ENCODE measurements around the gene SCML1.

The SCML1 gene

DNA sequence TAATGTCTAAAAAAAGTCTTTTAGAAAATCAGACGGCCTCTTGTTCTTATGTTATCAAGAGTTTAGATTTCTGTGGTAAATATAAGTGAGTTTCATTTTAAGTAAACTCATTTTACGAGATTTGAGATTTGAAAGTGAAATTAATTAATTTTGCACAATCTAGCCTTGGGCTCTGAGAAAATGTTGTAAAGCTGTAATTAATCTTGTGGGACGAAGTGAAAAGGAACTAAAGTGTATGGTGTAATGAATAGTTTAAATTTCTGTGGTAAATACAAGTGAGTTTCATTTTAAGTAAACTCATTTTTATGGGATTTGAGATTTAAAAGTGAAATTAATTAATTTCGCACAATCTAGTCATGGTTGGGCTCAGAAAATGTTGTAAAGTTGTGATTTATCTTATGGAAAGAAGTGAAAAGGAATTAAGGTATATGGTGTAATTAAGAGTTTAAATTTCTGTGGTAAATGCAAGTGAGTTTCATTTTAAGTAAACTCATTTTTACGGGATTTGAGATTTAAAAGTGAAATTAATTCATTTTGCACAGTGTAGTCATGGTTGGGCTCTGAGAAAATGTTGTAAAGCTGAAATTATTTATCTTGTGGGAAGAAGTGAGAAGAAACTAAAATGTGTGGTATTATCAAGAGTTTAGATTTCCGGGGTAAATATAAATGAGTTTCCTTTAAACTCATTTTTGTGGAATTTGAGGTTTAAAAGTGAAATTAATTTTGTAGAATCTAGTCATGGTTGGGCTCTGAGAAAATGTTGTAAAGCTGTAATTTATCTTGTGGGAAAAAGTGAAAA, 1.6 kb downstream of the SCML1 start:
- peak; percentile 42 for DNase-seq (ENCODE audit: extremely low read depth, insufficient read length)
- H3K4me3 ChIP-seq (replicated peaks; ENCODE audit: low read depth, low read length) = no peak overlapping the region
- TF ChIP-seq, protein P1, sequence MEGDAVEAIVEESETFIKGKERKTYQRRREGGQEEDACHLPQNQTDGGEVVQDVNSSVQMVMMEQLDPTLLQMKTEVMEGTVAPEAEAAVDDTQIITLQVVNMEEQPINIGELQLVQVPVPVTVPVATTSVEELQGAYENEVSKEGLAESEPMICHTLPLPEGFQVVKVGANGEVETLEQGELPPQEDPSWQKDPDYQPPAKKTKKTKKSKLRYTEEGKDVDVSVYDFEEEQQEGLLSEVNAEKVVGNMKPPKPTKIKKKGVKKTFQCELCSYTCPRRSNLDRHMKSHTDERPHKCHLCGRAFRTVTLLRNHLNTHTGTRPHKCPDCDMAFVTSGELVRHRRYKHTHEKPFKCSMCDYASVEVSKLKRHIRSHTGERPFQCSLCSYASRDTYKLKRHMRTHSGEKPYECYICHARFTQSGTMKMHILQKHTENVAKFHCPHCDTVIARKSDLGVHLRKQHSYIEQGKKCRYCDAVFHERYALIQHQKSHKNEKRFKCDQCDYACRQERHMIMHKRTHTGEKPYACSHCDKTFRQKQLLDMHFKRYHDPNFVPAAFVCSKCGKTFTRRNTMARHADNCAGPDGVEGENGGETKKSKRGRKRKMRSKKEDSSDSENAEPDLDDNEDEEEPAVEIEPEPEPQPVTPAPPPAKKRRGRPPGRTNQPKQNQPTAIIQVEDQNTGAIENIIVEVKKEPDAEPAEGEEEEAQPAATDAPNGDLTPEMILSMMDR (IDR thresholded peaks at IDR 0.05; ENCODE audit: insufficient read depth, low read length, poor library complexity, severe bottlenecking) = no peak
- H3K27me3 ChIP-seq (replicated peaks; ENCODE audit: control insufficient read depth, insufficient read depth, low read length) = no peaks in the 10 kb centered on the region
- H3K36me3 ChIP-seq (ENCODE audit: control insufficient read depth, insufficient read depth, low read length) = no peaks in the 10 kb centered on the region

DNA sequence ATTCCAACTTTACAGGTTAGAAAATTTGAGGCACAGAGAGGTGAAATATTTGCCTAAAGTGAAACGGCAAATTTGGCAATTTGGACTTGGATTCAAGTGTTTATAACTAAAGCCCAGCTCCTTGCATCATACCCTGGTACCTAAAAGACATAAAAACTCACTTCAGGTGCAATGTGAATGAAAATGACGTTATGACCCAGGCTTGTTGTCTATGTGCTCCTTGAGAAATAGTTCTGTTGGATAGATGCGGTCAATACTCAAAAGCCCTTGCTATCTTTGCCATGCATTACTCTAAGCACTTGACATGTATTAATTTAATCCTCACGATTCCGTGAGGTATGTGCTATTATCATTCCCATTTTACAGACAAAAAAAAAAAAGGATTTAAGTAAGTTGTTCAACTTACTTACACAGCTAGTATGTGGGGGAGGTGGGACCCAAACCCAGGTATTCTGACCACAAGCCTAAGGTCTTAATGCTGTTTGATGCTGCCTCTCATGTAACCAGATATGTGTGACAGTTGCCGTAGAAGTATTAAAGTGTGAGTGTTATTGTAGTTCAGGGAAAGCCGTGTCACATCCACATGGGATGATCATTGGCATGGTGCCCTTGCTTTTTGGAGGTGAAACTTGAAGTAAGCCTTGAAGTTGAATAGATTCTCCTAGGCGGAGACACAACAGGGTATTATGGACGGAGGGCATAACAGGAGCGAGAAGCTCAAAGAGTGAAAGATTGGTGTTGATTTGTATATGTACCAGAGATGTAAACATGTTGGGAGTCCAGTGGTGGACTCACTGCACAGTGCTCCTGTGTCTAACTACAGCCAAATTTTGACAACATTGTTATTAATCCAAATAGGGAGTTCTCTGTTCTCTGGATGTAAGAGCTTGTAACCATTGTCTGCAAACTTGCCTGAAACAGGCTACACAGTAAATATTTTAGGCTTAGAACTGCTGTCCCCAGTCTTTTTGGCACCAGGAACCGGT, 3.1 kb downstream of the SCML1 start:
- TF ChIP-seq, protein P1 (IDR thresholded peaks at IDR 0.05; ENCODE audit: insufficient read depth, low read length, poor library complexity, severe bottlenecking) = no peak
- Histone ChIP-seq H3K36me3 (ENCODE audit: control insufficient read depth, insufficient read depth, low read length) (no peaks in the 10 kb centered on the region), H3K27me3 (replicated peaks; ENCODE audit: control insufficient read depth, insufficient read depth, low read length) (no peaks in the 10 kb centered on the region), H3K4me3 (replicated peaks; ENCODE audit: low read depth, low read length) (no peak overlapping the region)
- no peak for DNase-seq (ENCODE audit: extremely low read depth, insufficient read length)

DNA sequence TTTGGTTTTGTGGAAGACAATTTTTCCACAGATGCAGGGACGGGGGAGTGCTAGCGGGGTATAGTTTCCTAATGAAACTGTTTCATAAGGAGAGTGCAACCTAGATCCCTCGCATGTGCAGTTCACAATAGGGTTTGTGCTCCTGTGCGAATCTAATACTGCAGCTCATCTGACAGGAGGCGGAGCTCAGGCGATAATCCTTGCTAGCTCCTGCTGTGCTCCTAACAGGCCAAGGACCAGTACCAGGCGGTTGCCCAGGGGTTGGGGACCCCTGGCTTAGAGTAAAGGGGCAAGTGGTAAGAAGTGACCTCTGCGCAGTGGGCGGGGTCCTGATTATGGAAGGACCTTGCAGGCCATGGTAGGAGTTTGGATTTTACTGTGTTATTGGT, 3.8 kb downstream of the SCML1 start:
- H3K27me3 ChIP-seq (replicated peaks; ENCODE audit: control insufficient read depth, insufficient read depth, low read length) = no peaks in the 10 kb centered on the region
- DNase-seq (ENCODE audit: extremely low read depth, insufficient read length) = no peak
- H3K4me3 ChIP-seq (replicated peaks; ENCODE audit: low read depth, low read length) = no peak overlapping the region
- TF ChIP-seq, protein P1 (IDR thresholded peaks at IDR 0.05; ENCODE audit: insufficient read depth, low read length, poor library complexity, severe bottlenecking) = no peak
- H3K36me3 ChIP-seq (ENCODE audit: control insufficient read depth, insufficient read depth, low read length) = no peaks in the 10 kb centered on the region

DNA sequence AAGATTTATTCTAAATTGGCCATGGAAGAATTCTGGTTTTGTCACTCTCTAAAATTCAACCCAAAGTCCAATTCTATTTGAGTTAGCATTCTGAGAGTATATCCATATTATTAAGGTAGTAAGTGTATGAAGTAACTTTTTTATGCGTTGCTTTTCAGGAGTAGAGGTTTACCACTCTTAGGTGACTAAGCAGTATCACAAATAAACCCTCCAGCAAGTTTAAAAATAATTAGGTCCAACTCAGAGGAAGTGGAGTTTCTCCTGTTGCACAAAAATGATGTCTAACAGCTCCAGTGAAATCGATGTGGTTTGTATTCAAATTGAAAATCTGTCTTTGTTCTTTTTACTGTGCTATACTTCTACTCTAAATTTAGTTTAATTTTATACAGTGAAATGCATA, 6.6 kb downstream of the SCML1 start:
- no peak overlapping the region for H3K4me3 ChIP-seq (replicated peaks; ENCODE audit: low read depth, low read length)
- H3K36me3 ChIP-seq (ENCODE audit: control insufficient read depth, insufficient read depth, low read length) = no peaks in the 10 kb centered on the region
- no peaks in the 10 kb centered on the region for H3K27me3 ChIP-seq (replicated peaks; ENCODE audit: control insufficient read depth, insufficient read depth, low read length)
- no peak for DNase-seq (ENCODE audit: extremely low read depth, insufficient read length)
- TF ChIP-seq, protein P1 (IDR thresholded peaks at IDR 0.05; ENCODE audit: insufficient read depth, low read length, poor library complexity, severe bottlenecking) = no peak

DNA sequence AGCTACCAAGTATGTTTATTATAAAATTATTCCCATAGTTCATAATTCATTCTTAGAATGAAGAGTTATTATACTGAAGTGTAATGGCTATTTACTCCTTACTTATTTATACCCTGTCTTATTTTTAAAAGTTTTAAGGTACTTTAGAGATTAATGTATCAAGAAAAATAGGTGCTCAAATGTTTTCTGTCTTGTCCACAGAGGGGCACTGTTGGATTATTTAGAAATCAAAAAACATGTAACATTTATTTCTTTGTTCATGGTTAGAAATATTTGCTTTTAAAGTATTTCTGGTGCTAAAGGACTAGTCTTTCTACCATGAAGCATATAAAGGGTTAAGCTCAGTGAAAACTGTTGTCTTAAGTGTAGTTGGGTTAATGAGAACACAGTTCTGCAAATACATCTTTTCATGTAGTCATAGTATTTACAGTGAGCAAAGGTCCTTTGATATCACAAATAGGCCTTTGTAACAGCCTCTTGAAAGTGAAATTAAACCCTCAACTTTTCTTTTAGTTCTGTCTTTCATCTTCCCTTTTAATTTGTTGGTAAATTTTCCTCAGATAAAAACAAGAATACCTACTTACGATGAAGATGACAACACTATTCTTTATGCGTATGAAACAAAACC, 7.7 kb downstream of the SCML1 start:
- TF ChIP-seq, protein P1 (IDR thresholded peaks at IDR 0.05; ENCODE audit: insufficient read depth, low read length, poor library complexity, severe bottlenecking) = no peak
- H3K27me3 ChIP-seq (replicated peaks; ENCODE audit: control insufficient read depth, insufficient read depth, low read length) = no peaks in the 10 kb centered on the region
- DNase-seq (ENCODE audit: extremely low read depth, insufficient read length) = no peak

More for the DNA sequence above, 7.7 kb downstream of the SCML1 start:
- H3K4me3 ChIP-seq (replicated peaks; ENCODE audit: low read depth, low read length) = no peak overlapping the region
- H3K36me3 ChIP-seq (ENCODE audit: control insufficient read depth, insufficient read depth, low read length) = no peaks in the 10 kb centered on the region

Measured in GM06990 (cell line).